Muscle of leg (tissue), 11 donors: ENCODE results near the gene POLDIP3. TPM values are rescaled to one million over a fixed set of nuclear protein-coding genes. Genes with fewer than 3 reads are reported as not detected.
"Not testable (repeated sequence)": the region's sequence is repeated elsewhere in the genome, so short reads cannot be mapped to it uniquely, and the experiment has no call there.

Source experiments
- DNase-seq: peaks from one replicate; pipeline ENCODE4 v3.0.0; 2013
- H3K27ac ChIP-seq: one replicate; pipeline ENCODE4 v1.5.1; 2013; ENCODE audit warnings: mild to moderate bottlenecking, low read length, control low read depth
- H3K27me3 ChIP-seq: one replicate; pipeline ENCODE4 v1.6.1; 2013; ENCODE audit warnings: low read length; ENCODE audit not compliant: control insufficient read depth, insufficient read depth
- H3K36me3 ChIP-seq: one replicate; pipeline ENCODE4 v1.6.1; 2013; ENCODE audit warnings: low read length; ENCODE audit not compliant: control insufficient read depth, insufficient read depth
- H3K4me1 ChIP-seq: one replicate; pipeline ENCODE4 v1.6.1; 2013; ENCODE audit warnings: low read length; ENCODE audit not compliant: control insufficient read depth, insufficient read depth
- H3K4me3 ChIP-seq: one replicate; pipeline ENCODE4 v1.5.1; 2013; ENCODE audit warnings: low read length, control low read depth
- H3K9me3 ChIP-seq: replicated peaks from 2 replicates; pipeline ENCODE4 v1.6.1; 2013; ENCODE audit warnings: low read depth, low read length; ENCODE audit not compliant: control insufficient read depth
- WGBS: methylation state at CpG from one replicate; pipeline ENCODE4 v1.1.5; 2013; ENCODE audit warnings: missing lambda C conversion rate; ENCODE audit not compliant: insufficient coverage; 5-methylcytosine and 5-hydroxymethylcytosine counted together
- polyA plus RNA-seq, 8 donors: library from polyadenylated mRNA; unstranded; fragments of 120-200 nt; gene quantifications; one replicate each; pipeline versions ENCODE4 v1.2.1 to v1.2.3, GENCODE V29; 2013; ENCODE audit warnings: inconsistent platforms in 1 of 8, low replicate concordance in 1 of 8; ENCODE audit not compliant: insufficient read length in 8 of 8, insufficient read depth in 1 of 8
- total RNA-seq: library from RNA; stranded (reverse); fragments of 120-200 nt; gene quantifications from one replicate; pipeline ENCODE4 v1.2.4, GENCODE V29; 2013

The POLDIP3 gene
- total and polyA plus RNA-seq, 9 donors, result 32.8 to 68.5 (median 57.7) TPM

DNA sequence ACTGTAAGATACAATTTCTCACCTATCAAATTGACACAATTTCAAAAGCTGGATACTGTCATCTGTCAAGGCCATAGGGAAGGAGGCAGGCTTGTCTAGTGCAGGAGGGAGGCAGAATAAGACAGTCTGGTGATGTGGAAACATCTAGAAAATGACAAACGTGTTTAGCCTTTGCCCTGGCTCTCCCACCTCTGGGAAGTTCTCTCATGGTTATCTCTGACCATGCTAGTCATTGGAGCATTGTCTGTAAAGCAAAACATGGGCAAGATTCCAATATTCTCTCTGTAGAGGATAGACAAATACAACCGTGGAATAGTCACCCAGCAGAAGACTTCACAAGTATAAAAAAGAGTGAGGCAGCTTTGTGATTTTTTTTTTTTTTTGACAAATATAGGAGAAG, 70.0 kb downstream of the POLDIP3 start:
- Histone ChIP-seq H3K9me3 (no peaks in the 10 kb centered on the region), H3K27ac (no peak overlapping the region), H3K4me3 (no peak overlapping the region), H3K36me3 (no peaks in the 10 kb centered on the region), H3K4me1 (no peaks in the 10 kb centered on the region), H3K27me3 (peaks cover 7% of the 10 kb centered on the region)
- 22% methylated on average over 1 of the region's 2 CpGs for WGBS
- no peak for DNase-seq

DNA sequence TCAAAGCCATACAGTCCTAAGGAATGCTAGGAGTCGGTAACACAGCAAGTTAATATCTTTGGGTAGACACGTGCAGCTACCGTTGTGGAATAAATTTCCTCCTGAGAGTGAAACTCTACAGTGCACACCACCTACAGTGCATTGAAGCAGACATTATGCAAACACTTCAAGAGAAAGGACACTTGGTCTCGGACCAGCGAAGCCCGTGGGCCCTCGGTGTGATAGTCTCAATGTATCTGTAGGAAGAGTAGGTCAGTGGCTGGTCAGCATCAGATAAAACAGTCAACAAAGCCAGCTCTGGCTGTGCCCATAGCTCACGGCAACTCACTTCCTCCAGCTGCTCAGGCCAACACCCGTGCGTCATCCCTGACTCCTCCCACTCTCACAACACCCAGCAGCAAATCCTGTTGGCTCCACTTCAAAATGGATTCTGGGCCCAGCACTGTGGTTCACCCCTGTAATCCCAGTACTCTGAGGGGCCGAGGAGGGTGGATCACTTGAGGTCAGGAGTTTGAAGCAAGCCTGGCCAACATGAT, 75.4 kb downstream of the POLDIP3 start:
- not testable (repeated sequence) for H3K36me3 ChIP-seq, H3K9me3 ChIP-seq, H3K4me3 ChIP-seq, H3K4me1 ChIP-seq, DNase-seq, H3K27me3 ChIP-seq, H3K27ac ChIP-seq
- no CpG with 5 or more reads among the region's 11 CpGs for WGBS

DNA sequence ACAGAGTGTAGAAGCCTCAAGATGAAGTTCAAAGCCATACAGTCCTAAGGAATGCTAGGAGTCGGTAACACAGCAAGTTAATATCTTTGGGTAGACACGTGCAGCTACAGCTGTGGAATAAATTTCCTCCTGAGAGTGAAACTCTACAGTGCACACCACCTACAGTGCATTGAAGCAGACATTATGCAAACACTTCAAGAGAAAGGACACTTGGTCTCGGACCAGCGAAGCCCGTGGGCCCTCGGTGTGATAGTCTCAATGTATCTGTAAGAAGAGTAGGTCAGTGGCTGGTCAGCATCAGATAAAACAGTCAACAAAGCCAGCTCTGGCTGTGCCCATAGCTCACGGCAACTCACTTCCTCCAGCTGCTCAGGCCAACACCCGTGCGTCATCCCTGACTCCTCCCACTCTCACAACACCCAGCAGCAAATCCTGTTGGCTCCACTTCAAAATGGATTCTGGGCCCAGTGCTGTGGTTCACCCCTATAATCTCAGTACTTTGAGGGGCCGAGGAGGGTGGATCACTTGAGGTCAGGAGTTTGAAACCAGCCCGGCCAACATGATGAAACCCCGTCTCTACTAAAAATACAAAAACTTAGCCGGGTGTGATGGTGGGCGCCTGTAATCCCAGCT, 77.4 kb downstream of the POLDIP3 start:
- H3K4me3 ChIP-seq, H3K36me3 ChIP-seq, H3K27me3 ChIP-seq, DNase-seq, H3K4me1 ChIP-seq, H3K9me3 ChIP-seq, H3K27ac ChIP-seq: not testable (repeated sequence)
- WGBS, result 100% methylated on average over 1 of the region's 14 CpGs

DNA sequence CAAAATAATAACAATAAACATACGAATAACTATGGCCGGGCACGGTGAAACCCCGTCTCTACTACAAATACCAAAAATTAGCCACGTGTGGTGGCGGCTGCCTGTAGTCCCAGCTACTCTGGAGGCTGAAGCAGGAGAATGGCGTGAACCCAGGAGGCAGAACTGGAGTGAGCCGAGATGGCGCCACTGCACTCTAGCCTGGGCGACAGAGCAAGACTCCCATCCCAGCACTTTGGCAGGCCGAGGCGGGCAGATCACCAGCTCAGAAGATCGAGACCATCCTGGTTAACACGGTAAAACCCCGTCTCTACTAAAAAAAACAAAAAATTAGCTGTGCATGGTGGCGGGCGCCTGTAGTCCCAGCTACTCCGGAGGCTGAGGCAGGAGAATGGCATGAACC, 78.0 kb downstream of the POLDIP3 start:
- not testable (repeated sequence) for H3K27ac ChIP-seq

DNA sequence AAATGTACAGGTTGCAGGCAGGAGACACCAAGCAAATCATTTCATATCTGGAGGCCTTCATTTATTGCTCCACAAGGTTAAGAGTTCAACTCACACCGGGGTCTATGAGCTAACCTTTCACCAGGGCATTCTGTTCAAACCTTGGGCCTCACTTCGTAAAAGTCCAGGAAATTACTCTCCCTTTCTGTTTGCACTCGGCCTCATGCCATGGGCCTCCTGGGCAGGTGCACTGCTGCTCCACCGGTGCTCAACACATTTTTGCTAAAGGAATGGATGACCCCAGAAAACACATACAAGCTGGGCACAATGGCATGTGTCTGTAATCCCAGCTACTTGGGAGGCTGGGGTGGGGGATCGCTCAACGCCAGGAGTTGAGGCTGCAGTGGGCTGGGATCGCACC, 78.5 kb downstream of the POLDIP3 start:
- no peaks in the 10 kb centered on the region for H3K4me1 ChIP-seq
- H3K9me3 ChIP-seq, result no peaks in the 10 kb centered on the region
- no peak for DNase-seq
- no peaks in the 10 kb centered on the region for H3K36me3 ChIP-seq
- no peak overlapping the region for H3K27ac ChIP-seq
- 64% methylated on average over 6 of the region's 7 CpGs for WGBS
- H3K4me3 ChIP-seq, result no peak overlapping the region
- no peaks in the 10 kb centered on the region for H3K27me3 ChIP-seq

More for the DNA sequence above, 78.0 kb downstream of the POLDIP3 start:
- 95% methylated on average over 17 of the region's 18 CpGs for WGBS
- not testable (repeated sequence) for DNase-seq, H3K36me3 ChIP-seq, H3K9me3 ChIP-seq, H3K4me3 ChIP-seq, H3K4me1 ChIP-seq, H3K27me3 ChIP-seq

DNA sequence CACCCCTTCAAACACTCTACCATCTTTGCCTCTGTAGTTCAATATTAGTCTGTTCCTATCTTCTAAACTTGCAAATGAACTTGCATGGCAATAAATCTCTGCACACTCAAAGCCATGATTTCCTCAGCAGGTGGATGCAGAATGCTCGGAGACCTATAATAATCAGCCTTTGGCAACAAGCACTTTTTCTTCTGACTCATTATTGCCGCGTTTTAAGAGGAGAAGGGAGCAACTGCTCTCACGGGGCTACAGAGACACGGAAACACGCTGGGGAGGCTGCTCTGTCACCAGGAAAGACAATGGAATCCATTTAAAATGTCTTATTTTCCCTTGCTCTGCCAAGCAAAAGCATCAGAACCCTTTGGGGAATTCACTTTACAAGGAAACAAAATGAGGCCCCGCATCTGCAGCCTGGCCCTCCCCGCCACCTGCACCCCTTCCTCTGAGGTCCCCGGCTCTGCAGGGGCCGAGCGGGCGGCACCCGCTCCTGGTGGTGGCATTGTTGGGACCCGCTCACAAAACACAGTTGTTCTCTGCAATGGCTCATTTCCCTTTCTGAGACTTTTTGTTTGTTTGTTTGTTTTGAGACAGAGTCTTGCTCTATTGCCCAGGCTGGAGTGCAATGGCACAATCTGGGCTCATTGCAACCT, 79.5 kb downstream of the POLDIP3 start:
- H3K27me3 ChIP-seq, result not testable (repeated sequence)
- no CpG with 5 or more reads among the region's 14 CpGs for WGBS

More for the DNA sequence above, 79.5 kb downstream of the POLDIP3 start:
- not testable (repeated sequence) for H3K36me3 ChIP-seq, H3K4me3 ChIP-seq, H3K27ac ChIP-seq, H3K4me1 ChIP-seq, H3K9me3 ChIP-seq, DNase-seq

Other genes with a start within 250 kb of the POLDIP3 start
- gene NFAM1, start 182.5 kb downstream of the POLDIP3 start, total RNA-seq, result 0.62 TPM
- gene NFAM1, start 182.5 kb downstream of the POLDIP3 start, polyA plus RNA-seq, result 1 to 10 TPM in 4 of 8 donors, under 1 TPM in 4; 0.70 to 1.2 (median 1.0) TPM
- 33.8 TPM for gene RRP7A, start 95.1 kb downstream of the POLDIP3 start, total RNA-seq
- 10 to 100 TPM; 17.9 to 24.7 (median 20.5) TPM for gene RRP7A, start 95.1 kb downstream of the POLDIP3 start, polyA plus RNA-seq
- gene SERHL2, start 60.9 kb downstream of the POLDIP3 start, total RNA-seq, result 2.4 TPM
- gene SERHL2, start 60.9 kb downstream of the POLDIP3 start, polyA plus RNA-seq, result 1 to 10 TPM; 2.0 to 4.4 (median 3.0) TPM
- gene ATP5MGL, start 25.7 kb upstream of the POLDIP3 start, total RNA-seq, result 0.66 TPM
- under 1 TPM in 1 of 8 donors, not detected in 7; 0.26 TPM for gene ATP5MGL, start 25.7 kb upstream of the POLDIP3 start, polyA plus RNA-seq
- gene CYB5R3, start 34.5 kb upstream of the POLDIP3 start, total RNA-seq, result 53.2 TPM
- 100 to 1,000 TPM; 142 to 177 (median 160) TPM for gene CYB5R3, start 34.5 kb upstream of the POLDIP3 start, polyA plus RNA-seq
- gene A4GALT, start 106.0 kb upstream of the POLDIP3 start, total RNA-seq, result 17.0 TPM
- 10 to 100 TPM; 20.0 to 29.8 (median 24.7) TPM for gene A4GALT, start 106.0 kb upstream of the POLDIP3 start, polyA plus RNA-seq
- 39.3 TPM for gene ARFGAP3, start 242.4 kb upstream of the POLDIP3 start, total RNA-seq
- 10 to 100 TPM; 32.2 to 48.3 (median 37.1) TPM for gene ARFGAP3, start 242.4 kb upstream of the POLDIP3 start, polyA plus RNA-seq